ENCODE measurements around the gene MED17.

MED17 gene, protein sequence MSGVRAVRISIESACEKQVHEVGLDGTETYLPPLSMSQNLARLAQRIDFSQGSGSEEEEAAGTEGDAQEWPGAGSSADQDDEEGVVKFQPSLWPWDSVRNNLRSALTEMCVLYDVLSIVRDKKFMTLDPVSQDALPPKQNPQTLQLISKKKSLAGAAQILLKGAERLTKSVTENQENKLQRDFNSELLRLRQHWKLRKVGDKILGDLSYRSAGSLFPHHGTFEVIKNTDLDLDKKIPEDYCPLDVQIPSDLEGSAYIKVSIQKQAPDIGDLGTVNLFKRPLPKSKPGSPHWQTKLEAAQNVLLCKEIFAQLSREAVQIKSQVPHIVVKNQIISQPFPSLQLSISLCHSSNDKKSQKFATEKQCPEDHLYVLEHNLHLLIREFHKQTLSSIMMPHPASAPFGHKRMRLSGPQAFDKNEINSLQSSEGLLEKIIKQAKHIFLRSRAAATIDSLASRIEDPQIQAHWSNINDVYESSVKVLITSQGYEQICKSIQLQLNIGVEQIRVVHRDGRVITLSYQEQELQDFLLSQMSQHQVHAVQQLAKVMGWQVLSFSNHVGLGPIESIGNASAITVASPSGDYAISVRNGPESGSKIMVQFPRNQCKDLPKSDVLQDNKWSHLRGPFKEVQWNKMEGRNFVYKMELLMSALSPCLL

GRCh38 chr11:93784145-93784934 lies at the start of gene MED17:
Gene MED17, plus strand, starts transcription at chr11:93784282. Its CDS starts 232 bp downstream, at chr11:93784514.
- peak; percentile 33 for TF ChIP-seq CTCF (IDR thresholded peaks at IDR 0.05; ENCODE audit: control insufficient read depth, extremely low read depth, insufficient read depth)
- DNase-seq (ENCODE audit: low read depth) = peak; percentile 82
- peak within 1 kb of the TSS; percentile 96 for H3K4me3 ChIP-seq (ENCODE audit: low read depth, low read length)

DNA sequence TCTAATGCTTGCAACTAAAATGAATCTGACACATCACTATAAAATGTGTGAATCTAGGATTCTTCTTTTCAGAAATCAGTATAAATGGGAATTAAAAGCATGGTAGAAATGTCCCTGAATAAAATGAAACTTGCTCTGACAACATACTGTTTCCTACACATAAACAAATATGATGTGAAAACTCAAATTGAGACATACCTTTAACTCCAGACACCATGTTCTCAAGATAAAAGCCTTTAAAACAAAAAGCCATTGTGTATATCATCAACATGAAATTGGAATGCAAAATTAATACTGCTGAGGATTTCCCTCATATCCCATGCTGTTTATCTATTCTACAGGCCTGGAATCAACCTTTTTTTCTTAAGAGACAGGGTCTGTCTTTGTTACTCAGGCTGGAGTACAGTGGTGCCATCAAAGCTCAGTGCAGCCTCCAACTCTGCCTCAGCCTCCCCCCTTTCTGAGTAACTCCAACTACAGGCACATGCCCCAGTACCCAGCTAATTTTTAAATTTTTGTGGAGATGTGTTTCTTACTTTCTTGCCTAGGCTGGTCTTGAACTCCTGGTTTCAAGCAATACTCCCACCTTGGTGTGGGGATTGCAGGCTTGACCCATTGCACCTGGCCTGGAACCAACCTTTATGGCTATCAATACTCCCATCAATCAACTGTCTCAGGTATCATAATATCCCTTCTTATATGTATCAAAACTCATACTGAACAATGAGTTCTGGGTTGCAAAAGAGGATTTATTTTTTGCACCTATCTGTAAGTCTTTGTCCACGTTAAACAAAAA lies 49.5 kb upstream of the MED17 start:
- DNase-seq (ENCODE audit: low read depth) = no peak
- H3K4me3 ChIP-seq (ENCODE audit: low read depth, low read length) = no peak overlapping the region
- TF ChIP-seq CTCF (IDR thresholded peaks at IDR 0.05; ENCODE audit: control insufficient read depth, extremely low read depth, insufficient read depth) = no peak

- no peak for DNase-seq (ENCODE audit: low read depth)
- TF ChIP-seq CTCF (IDR thresholded peaks at IDR 0.05; ENCODE audit: control insufficient read depth, extremely low read depth, insufficient read depth) = no peak
- H3K4me3 ChIP-seq (ENCODE audit: low read depth, low read length) = no peak overlapping the region
Observed at GRCh38 chr11:93735627-93736026, 48.5 kb upstream of the MED17 start.

DNA sequence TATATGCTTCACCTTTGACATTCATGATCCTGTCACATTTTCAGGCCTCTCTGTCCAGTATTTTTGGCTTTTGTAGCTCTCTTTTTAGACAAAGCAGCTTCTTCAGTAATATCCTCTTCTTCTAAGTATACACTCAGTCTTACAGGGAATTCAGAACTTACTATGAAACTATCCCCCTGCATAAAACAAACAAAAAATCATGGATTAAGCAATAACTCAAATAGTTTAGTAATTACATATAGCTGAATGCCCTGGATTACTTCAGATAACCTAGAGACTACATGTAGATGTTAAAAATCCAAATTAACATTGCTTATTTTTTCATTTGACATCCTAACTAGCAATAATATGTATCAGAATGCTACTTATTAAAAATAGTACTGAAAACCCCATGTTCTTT lies 48.0 kb upstream of the MED17 start:
- DNase-seq (ENCODE audit: low read depth) = no peak
- no peak overlapping the region for H3K4me3 ChIP-seq (ENCODE audit: low read depth, low read length)
- no peak for TF ChIP-seq CTCF (IDR thresholded peaks at IDR 0.05; ENCODE audit: control insufficient read depth, extremely low read depth, insufficient read depth)

- peak overlapping the region; percentile 95 for H3K4me3 ChIP-seq (ENCODE audit: low read depth, low read length)
- no peak for DNase-seq (ENCODE audit: low read depth)
- no peak for TF ChIP-seq CTCF (IDR thresholded peaks at IDR 0.05; ENCODE audit: control insufficient read depth, extremely low read depth, insufficient read depth)
Observed at GRCh38 chr11:93737904-93738612, 46.0 kb upstream of the MED17 start.

GRCh38 chr11:93738647-93739081 lies 45.4 kb upstream of the MED17 start:
- H3K4me3 ChIP-seq (ENCODE audit: low read depth, low read length) = peak overlapping the region; percentile 95
- no peak for DNase-seq (ENCODE audit: low read depth)

More at GRCh38 chr11:93738647-93739081, 45.4 kb upstream of the MED17 start:
- no peak for TF ChIP-seq CTCF (IDR thresholded peaks at IDR 0.05; ENCODE audit: control insufficient read depth, extremely low read depth, insufficient read depth)

Measured in LNCaP clone FGC (cell line).